Measurements from ENCODE around the gene COG1.

The COG1 gene

GRCh38 chr17:73240561-73240960, 47.7 kb downstream of the COG1 start:
- H3K9ac ChIP-seq, result no peak overlapping the region
- no peak overlapping the region for H2AFZ ChIP-seq (ENCODE audit: low read depth)
- no peak overlapping the region for H3K4me2 ChIP-seq
- H3K36me3 ChIP-seq (ENCODE audit: insufficient read depth), result no peaks in the 10 kb centered on the region
- peaks cover 4% of the 10 kb centered on the region for H3K4me1 ChIP-seq (ENCODE audit: low read depth, poor library complexity, severe bottlenecking)
- H3K79me2 ChIP-seq (ENCODE audit: insufficient read depth, low read depth), result no peaks in the 10 kb centered on the region
- no peaks in the 10 kb centered on the region for H3K27me3 ChIP-seq (ENCODE audit: insufficient read depth, low read depth)
- no peak overlapping the region for H3K27ac ChIP-seq
- TF ChIP-seq CTCF (conservative IDR thresholded peaks at IDR 0.05; ENCODE audit: low read depth, low read length), result no peak
- H3K4me3 ChIP-seq (IDR thresholded peaks at IDR 0.05; ENCODE audit: insufficient read depth, low read depth, low read length), result no peak overlapping the region
- no peaks in the 10 kb centered on the region for H4K20me1 ChIP-seq (ENCODE audit: insufficient read depth)

GRCh38 chr17:73247726-73248125, 54.9 kb downstream of the COG1 start:
- Histone ChIP-seq H2AFZ (ENCODE audit: low read depth) (no peak overlapping the region), H3K36me3 (ENCODE audit: insufficient read depth) (no peaks in the 10 kb centered on the region), H3K4me2 (no peak overlapping the region), H3K4me1 (ENCODE audit: low read depth, poor library complexity, severe bottlenecking) (no peaks in the 10 kb centered on the region), H3K27me3 (ENCODE audit: insufficient read depth, low read depth) (no peaks in the 10 kb centered on the region), H4K20me1 (ENCODE audit: insufficient read depth) (no peaks in the 10 kb centered on the region), H3K27ac (no peak overlapping the region), H3K79me2 (ENCODE audit: insufficient read depth, low read depth) (no peaks in the 10 kb centered on the region), H3K4me3 (IDR thresholded peaks at IDR 0.05; ENCODE audit: insufficient read depth, low read depth, low read length) (no peak overlapping the region), H3K9ac (no peak overlapping the region)
- no peak for TF ChIP-seq CTCF (conservative IDR thresholded peaks at IDR 0.05; ENCODE audit: low read depth, low read length)

- H2AFZ ChIP-seq (ENCODE audit: low read depth), result no peak overlapping the region
- H3K4me3 ChIP-seq (IDR thresholded peaks at IDR 0.05; ENCODE audit: insufficient read depth, low read depth, low read length), result no peak overlapping the region
- H3K27me3 ChIP-seq (ENCODE audit: insufficient read depth, low read depth), result no peaks in the 10 kb centered on the region
- TF ChIP-seq CTCF (conservative IDR thresholded peaks at IDR 0.05; ENCODE audit: low read depth, low read length), result no peak
- H3K79me2 ChIP-seq (ENCODE audit: insufficient read depth, low read depth), result no peaks in the 10 kb centered on the region
- no peaks in the 10 kb centered on the region for H3K4me1 ChIP-seq (ENCODE audit: low read depth, poor library complexity, severe bottlenecking)
- H3K27ac ChIP-seq, result no peak overlapping the region
- H3K36me3 ChIP-seq (ENCODE audit: insufficient read depth), result no peaks in the 10 kb centered on the region
- H3K9ac ChIP-seq, result no peak overlapping the region
- H4K20me1 ChIP-seq (ENCODE audit: insufficient read depth), result no peaks in the 10 kb centered on the region
- no peak overlapping the region for H3K4me2 ChIP-seq
Observed at GRCh38 chr17:73248532-73248931, 55.7 kb downstream of the COG1 start.

- Histone ChIP-seq H3K79me2 (ENCODE audit: insufficient read depth, low read depth) (no peaks in the 10 kb centered on the region), H3K4me1 (ENCODE audit: low read depth, poor library complexity, severe bottlenecking) (no peaks in the 10 kb centered on the region)
Observed at GRCh38 chr17:73249700-73250099, 56.8 kb downstream of the COG1 start.

More at GRCh38 chr17:73249700-73250099, 56.8 kb downstream of the COG1 start:
- no peaks in the 10 kb centered on the region for H3K27me3 ChIP-seq (ENCODE audit: insufficient read depth, low read depth)
- no peaks in the 10 kb centered on the region for H4K20me1 ChIP-seq (ENCODE audit: insufficient read depth)
- no peaks in the 10 kb centered on the region for H3K36me3 ChIP-seq (ENCODE audit: insufficient read depth)
- TF ChIP-seq CTCF (conservative IDR thresholded peaks at IDR 0.05; ENCODE audit: low read depth, low read length), result no peak
- H2AFZ ChIP-seq (ENCODE audit: low read depth), result no peak overlapping the region
- no peak overlapping the region for H3K4me3 ChIP-seq (IDR thresholded peaks at IDR 0.05; ENCODE audit: insufficient read depth, low read depth, low read length)
- no peak overlapping the region for H3K27ac ChIP-seq
- no peak overlapping the region for H3K4me2 ChIP-seq
- H3K9ac ChIP-seq, result no peak overlapping the region

Measured in KMS-11 (cell line).